GM19035 (cell line): ENCODE measurements around the gene TRIM24.

Source experiments
- ATAC-seq: cut with Tn5 transposase; IDR thresholded peaks from one replicate; pipeline ENCODE4 v1.9.1; 2021; ENCODE audit not compliant: unreplicated experiment

The TRIM24 gene

DNA sequence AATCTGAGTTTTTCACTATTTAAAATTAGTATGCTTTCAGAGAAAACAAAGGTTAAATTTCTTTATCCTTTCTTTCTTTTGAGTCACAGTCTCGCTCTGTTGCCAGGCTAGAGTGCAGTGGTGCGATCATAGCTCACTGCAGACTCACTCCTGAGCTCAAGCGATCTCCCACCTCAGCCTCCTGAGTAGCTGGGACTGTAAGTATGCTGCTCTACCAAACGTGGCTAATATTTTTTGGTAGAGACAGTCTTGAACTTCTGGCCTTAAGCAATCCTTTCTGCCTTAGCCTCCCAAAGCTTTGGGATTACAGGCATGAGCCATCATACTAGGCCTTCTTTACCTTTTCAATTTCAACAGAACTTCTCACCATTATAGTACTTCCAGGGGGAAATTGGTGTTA, 113.7 kb downstream of the TRIM24 start:
- no peak for ATAC-seq

DNA sequence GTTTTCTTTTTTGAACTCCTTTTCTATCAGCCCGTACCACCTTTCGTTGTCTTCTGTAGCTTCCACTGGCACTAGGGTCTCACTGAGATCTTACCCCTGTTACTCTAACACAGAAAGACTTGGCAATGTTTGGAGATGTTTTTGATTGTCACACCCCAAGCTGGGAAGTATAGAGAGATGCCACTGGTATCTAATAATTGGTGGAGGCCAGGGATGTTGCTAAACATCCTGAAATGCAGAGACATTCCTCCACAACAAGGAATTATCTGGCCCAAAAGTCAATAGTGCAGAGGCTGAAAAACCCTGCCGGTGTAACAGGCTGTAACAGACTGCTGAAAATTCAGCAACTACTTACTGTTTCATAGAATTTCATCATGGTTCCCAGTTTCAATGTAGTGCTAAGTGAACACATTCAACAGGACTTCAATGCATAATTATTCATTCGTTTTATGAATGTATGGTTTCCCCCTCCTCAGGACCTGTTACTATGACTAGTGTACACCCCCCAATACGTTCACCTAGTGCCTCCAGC, 115.9 kb downstream of the TRIM24 start:
- no peak for ATAC-seq

GRCh38 chr7:138579136-138579535, 119.1 kb downstream of the TRIM24 start:
- no peak for ATAC-seq

DNA sequence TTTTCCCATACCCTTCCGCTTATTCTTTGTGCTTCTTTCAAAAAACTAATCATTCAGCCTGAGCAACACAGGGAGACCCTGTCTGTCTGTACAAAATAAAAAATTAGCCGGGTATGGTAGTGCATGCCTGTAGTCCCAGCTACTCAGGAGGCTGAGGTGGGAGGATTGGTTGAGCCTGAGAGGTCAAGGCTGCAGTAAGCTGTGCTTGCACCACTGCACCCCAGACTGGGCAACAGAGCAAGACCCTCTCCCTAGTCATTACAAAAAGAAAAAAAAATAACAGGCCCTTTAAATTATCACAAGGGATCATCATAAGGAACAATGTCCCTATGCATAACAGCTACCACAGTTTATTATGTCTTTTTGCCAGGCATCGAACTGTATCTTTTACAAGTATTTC, 119.6 kb downstream of the TRIM24 start:
- ATAC-seq: no peak

- ATAC-seq: no peak
Observed at GRCh38 chr7:138581065-138581464, 121.0 kb downstream of the TRIM24 start.

DNA sequence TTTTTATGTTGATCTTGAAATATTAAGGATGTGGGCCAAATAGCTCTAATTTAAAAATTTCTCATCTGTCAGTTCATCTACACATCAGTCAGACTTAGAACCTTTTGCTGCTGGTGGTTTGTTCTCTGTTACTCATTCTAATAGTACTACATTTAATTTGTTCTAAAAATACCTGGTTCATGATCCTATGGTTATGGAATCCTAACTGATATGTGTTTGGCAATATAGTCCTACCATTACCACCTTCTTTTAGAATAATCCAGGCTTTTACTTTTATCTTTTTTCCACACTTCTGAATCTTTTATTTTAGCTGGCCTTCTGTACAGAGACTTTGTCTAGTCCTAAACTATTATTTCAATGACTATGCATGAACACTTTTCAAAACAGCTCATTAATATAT, 124.2 kb downstream of the TRIM24 start:
- no peak for ATAC-seq

- no peak for ATAC-seq
Observed at GRCh38 chr7:138584696-138585095, 124.6 kb downstream of the TRIM24 start.

- ATAC-seq: no peak
Observed at GRCh38 chr7:138585283-138585993, 125.4 kb downstream of the TRIM24 start.

- no peak for ATAC-seq
Observed at GRCh38 chr7:138587485-138587884, 127.4 kb downstream of the TRIM24 start.

DNA sequence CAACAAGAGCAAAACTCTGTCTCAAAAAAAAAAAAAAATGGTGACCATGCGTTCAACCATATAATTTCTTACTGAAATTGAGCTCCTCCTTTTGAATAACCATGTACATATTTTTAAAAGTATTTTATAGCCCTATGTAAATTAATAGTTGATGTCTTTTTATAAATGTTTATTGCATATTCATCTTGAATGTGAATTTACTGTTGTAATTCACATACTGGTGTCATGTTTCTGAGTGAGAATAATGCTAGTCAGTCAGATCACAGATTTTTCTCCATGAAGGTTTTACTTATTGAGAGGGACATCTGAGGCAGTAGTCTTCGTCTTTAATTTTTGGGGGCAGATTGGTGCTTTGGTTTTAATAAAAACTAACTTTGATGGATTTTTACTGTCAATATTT, 128.9 kb downstream of the TRIM24 start:
- ATAC-seq: no peak

- no peak for ATAC-seq
Observed at GRCh38 chr7:138590154-138590553, 130.1 kb downstream of the TRIM24 start.

GRCh38 chr7:138595454-138595853, 135.4 kb downstream of the TRIM24 start:
- no peak for ATAC-seq

DNA sequence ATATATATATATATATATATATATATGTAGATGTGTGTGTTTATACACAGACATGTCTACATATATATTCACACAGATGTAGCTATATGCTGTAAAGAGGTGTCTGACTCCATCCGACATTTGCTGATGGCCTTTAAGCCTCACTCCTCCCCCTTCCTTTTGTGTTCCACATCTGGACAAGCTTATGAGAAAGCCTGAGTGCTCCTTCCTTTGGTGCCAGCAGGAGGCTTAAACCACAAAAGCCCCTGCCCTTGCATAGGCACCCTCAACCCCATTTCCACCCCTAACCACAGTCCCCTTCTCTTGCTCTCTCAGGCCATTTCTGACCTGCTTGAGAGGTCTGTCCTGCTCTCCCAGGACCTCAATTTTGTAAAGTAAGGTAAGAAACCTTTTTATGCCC, 142.4 kb downstream of the TRIM24 start:
- no peak for ATAC-seq

GRCh38 chr7:138603549-138604318, 143.7 kb downstream of the TRIM24 start:
- no peak for ATAC-seq

GRCh38 chr7:138606236-138606635, 146.2 kb downstream of the TRIM24 start:
- no peak for ATAC-seq

DNA sequence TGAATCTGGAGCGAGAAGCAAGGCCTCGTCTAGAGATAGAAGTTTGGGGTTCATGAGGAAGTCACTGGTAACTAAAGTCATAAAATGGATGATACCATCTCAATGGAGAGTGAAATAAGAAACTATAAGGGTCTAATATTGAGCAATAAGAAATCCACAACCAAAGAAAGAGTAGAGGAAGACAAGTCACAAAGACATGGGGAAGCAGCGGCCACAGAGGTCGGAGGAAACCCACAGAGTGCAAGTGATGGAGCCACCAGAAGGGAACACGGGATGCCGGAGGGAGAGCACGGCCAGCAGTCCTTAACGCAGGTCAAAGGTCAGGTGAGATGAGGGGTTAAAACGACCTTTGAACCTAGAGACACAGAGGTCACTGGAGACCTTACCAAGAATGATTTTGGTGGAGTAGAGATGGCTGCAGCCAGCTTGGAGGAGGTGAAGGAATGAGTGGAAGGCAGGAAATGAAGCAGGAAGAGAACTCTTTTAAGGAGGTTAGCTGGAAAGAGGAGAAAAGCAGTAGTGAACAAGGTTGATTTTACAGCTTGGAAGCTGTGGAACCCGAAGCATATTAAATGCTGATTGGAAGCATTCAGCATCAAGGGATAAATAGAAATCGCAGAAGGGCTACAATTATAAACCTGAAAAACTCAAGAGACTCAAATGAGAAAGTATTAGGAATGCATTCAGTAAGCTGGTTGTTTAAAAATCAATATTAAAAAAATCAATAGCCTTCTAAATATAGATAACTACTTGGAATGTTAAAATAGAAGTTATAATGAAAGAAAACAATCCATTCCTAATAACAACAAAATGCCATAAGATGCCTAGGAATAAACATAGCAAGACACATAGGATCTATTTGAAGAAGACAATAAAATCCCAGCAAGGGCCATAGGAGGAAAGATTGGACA, 147.4 kb downstream of the TRIM24 start:
- no peak for ATAC-seq

- peak; percentile 79 for ATAC-seq
Observed at GRCh38 chr7:138608275-138608674, 148.2 kb downstream of the TRIM24 start.

GRCh38 chr7:138610671-138611170, 150.7 kb downstream of the TRIM24 start:
- ATAC-seq: no peak

GRCh38 chr7:138613630-138614029, 153.6 kb downstream of the TRIM24 start:
- ATAC-seq: no peak

DNA sequence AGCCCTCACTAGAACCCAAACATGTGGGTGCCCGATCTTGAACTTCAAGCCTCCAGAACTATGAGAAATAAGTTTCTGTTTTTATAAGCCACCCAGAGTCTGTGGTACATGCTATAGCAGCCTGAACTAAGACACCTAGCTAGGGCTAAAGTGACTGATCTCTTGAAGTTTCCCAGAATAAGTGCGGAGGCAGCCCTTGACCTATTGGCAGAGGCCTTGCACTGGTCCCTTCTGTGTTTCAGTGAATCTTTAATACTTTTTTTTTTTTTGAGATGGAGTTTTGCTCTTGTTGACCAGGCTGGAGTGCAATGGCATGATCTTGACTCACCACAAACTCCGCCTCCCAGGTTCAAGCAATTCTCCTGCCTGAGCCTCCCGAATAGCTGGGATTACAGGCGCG, 156.0 kb downstream of the TRIM24 start:
- ATAC-seq: no peak

- ATAC-seq: no peak
Observed at GRCh38 chr7:138618506-138618905, 158.4 kb downstream of the TRIM24 start.
